Measurements from ENCODE around the gene SEL1L2. TPM values are rescaled to one million over a fixed set of nuclear protein-coding genes. Genes with fewer than 3 reads are reported as not detected.
"Not testable (repeated sequence)": the region's sequence is repeated elsewhere in the genome, so short reads cannot be mapped to it uniquely, and the experiment has no call there.

Gene SEL1L2
- total and polyA plus RNA-seq, 3 experiments from 2014 or later, result not detected

GRCh38 chr20:13996265-13996664 lies 5.9 kb upstream of the SEL1L2 start:
- no peak for DNase-seq

GRCh38 chr20:13995841-13996240 lies 5.4 kb upstream of the SEL1L2 start:
- POLR2A ChIA-PET, result no interaction called here
- CTCF ChIA-PET, result no interaction called here
- Mint-ChIP-seq H3K4me1 (peaks cover 3 to 7% (median 4%) of the 10 kb centered on the region in 3 donors), H3K9me3 (peaks cover 8 to 28% (median 13%) of the 10 kb centered on the region in 5 donors), H3K36me3 (peaks cover 0 to 3% (median 2%) of the 10 kb centered on the region in 3 donors), H3K4me3 (no peak overlapping the region), H3K27me3 (peaks cover 5 to 9% of the 10 kb centered on the region in 2 donors), H3K27ac (no peak overlapping the region)
- H3K36me3 ChIP-seq (ENCODE audit: insufficient read depth, low read length), result no peaks in the 10 kb centered on the region
- no peaks in the 10 kb centered on the region for H3K4me1 ChIP-seq (ENCODE audit: insufficient read depth, low read length)
- no peaks in the 10 kb centered on the region for H3K9me3 ChIP-seq (ENCODE audit: low read length)
- no peak for DNase-seq
- no peak overlapping the region for H3K4me3 ChIP-seq (ENCODE audit: low read length)
- no peak overlapping the region for H3K27ac ChIP-seq (ENCODE audit: low read depth, low read length)
- no peaks in the 10 kb centered on the region for H3K27me3 ChIP-seq (ENCODE audit: insufficient read depth, low read length, poor library complexity, severe bottlenecking)

More at GRCh38 chr20:13996265-13996664, 5.9 kb upstream of the SEL1L2 start:
- H3K36me3 ChIP-seq (ENCODE audit: insufficient read depth, low read length), result no peaks in the 10 kb centered on the region
- Mint-ChIP-seq H3K27me3 (peaks cover 5 to 9% of the 10 kb centered on the region in 2 donors), H3K9me3 (peaks cover 8 to 28% (median 13%) of the 10 kb centered on the region in 5 donors), H3K4me3 (peak overlapping the region in 3 of 7 donors; percentile 23 to 74 (median 53)), H3K27ac (peak overlapping the region in 1 of 8 donors; percentile 81), H3K36me3 (peaks cover 0 to 3% (median 2%) of the 10 kb centered on the region in 3 donors), H3K4me1 (peaks cover 3 to 7% (median 4%) of the 10 kb centered on the region in 3 donors)
- H3K9me3 ChIP-seq (ENCODE audit: low read length), result no peaks in the 10 kb centered on the region
- no peaks in the 10 kb centered on the region for H3K27me3 ChIP-seq (ENCODE audit: insufficient read depth, low read length, poor library complexity, severe bottlenecking)
- no peaks in the 10 kb centered on the region for H3K4me1 ChIP-seq (ENCODE audit: insufficient read depth, low read length)
- ChIA-PET POLR2A (no interaction called here), CTCF (no interaction called here)
- no peak overlapping the region for H3K27ac ChIP-seq (ENCODE audit: low read depth, low read length)
- H3K4me3 ChIP-seq (ENCODE audit: low read length), result no peak overlapping the region

DNA sequence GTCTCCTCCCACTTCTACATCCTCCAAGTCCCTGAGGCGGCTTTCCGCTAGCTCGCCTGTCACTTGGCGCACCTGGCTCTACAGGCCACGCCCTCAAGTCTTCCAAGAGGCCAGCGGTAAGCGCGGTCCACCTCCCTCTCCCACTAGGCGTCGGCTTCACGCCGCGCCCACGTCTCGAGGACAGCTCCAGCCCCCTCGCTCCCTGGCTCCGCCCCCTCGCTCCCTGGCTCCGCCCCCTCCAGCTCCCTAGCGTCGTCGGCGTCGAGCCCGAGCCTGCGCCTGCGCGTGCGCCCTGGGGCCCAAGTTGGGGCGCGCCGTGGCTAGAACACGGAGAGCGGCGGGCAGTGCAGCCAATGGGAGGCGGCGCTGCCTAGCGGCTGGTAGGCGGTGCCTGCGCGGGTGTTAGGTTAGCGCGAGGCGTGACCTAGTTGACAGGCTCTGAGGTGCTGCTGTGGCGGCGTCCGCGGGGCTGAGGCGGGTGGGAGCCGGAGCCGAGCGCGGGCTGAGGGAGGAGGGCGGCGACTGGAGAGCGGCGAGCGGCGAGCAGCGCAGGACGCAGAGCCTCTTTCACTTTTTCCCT lies 4.8 kb upstream of the SEL1L2 start, which contains the start of gene MACROD2:
MACROD2 (plus strand) TSS at position 431 of the 580 bp plus-strand sequence.
- peaks cover 0 to 3% (median 2%) of the 10 kb centered on the region in 3 donors for H3K36me3 Mint-ChIP-seq

DNA sequence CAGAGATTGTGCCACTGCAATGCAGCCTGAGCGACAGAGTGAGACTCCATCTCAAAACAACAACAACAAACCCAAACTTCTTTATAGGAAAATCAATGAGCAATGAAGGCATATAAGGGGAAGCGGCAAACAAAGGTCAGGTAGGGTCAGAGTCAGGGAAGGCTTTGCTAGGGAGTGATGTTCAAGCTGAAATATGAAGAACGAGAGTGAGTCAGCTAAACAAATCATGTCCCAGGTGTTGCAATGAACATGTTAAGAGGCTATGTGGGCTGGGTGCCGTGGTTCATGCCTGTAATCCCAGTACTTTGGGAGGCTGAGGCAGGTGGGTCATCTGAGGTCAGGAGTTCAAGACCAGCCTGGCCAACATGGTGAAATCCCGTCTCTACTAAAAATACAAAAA lies 1.5 kb upstream of the SEL1L2 start:
- DNase-seq; H3K4me1 Mint-ChIP-seq; H3K4me3 Mint-ChIP-seq; H3K4me3 ChIP-seq (ENCODE audit: low read length); H3K4me1 ChIP-seq (ENCODE audit: insufficient read depth, low read length); H3K27ac Mint-ChIP-seq; POLR2A ChIA-PET; H3K9me3 ChIP-seq (ENCODE audit: low read length); H3K27me3 ChIP-seq (ENCODE audit: insufficient read depth, low read length, poor library complexity, severe bottlenecking); H3K27me3 Mint-ChIP-seq; CTCF ChIA-PET; H3K36me3 ChIP-seq (ENCODE audit: insufficient read depth, low read length); H3K27ac ChIP-seq (ENCODE audit: low read depth, low read length); H3K36me3 Mint-ChIP-seq: not testable (repeated sequence)
- H3K9me3 Mint-ChIP-seq, result peaks cover 8 to 38% (median 15%) of the 10 kb centered on the region in 5 donors

More for the DNA sequence above, 4.8 kb upstream of the SEL1L2 start, which contains the start of gene MACROD2:
- DNase-seq, result peak in 1 of 5 donors; percentile 16
- no peaks in the 10 kb centered on the region for H3K4me1 ChIP-seq (ENCODE audit: insufficient read depth, low read length)
- H3K27me3 ChIP-seq (ENCODE audit: insufficient read depth, low read length, poor library complexity, severe bottlenecking), result no peaks in the 10 kb centered on the region
- no peaks in the 10 kb centered on the region for H3K36me3 ChIP-seq (ENCODE audit: insufficient read depth, low read length)
- no peaks in the 10 kb centered on the region for H3K9me3 ChIP-seq (ENCODE audit: low read length)
- peaks cover 5 to 9% of the 10 kb centered on the region in 2 donors for H3K27me3 Mint-ChIP-seq
- H3K27ac Mint-ChIP-seq, result peak within 1 kb of the TSS in 2 of 8 donors; percentile 58 to 81
- H3K9me3 Mint-ChIP-seq, result peaks cover 8 to 31% (median 13%) of the 10 kb centered on the region in 5 donors
- no peak within 1 kb of the TSS for H3K4me3 ChIP-seq (ENCODE audit: low read length)
- POLR2A ChIA-PET, result no interaction called here
- H3K4me3 Mint-ChIP-seq, result peak within 1 kb of the TSS in 3 of 7 donors; percentile 23 to 74 (median 53)
- peaks cover 3 to 7% (median 4%) of the 10 kb centered on the region in 3 donors for H3K4me1 Mint-ChIP-seq
- no peak within 1 kb of the TSS for H3K27ac ChIP-seq (ENCODE audit: low read depth, low read length)
- CTCF ChIA-PET, result no interaction called here

GRCh38 chr20:13991311-13991710 lies 897 bp upstream of the SEL1L2 start:
- H3K9me3 ChIP-seq (ENCODE audit: low read length), result no peaks in the 10 kb centered on the region
- Mint-ChIP-seq H3K4me3 (no peak overlapping the region), H3K27me3 (peaks cover 2 to 3% of the 10 kb centered on the region in 2 donors), H3K4me1 (peaks cover 0 to 3% (median 2%) of the 10 kb centered on the region in 3 donors), H3K9me3 (peaks cover 4 to 32% (median 13%) of the 10 kb centered on the region in 5 donors), H3K36me3 (no peaks in the 10 kb centered on the region), H3K27ac (no peak overlapping the region)
- no peaks in the 10 kb centered on the region for H3K36me3 ChIP-seq (ENCODE audit: insufficient read depth, low read length)
- no peaks in the 10 kb centered on the region for H3K4me1 ChIP-seq (ENCODE audit: insufficient read depth, low read length)
- no peak overlapping the region for H3K4me3 ChIP-seq (ENCODE audit: low read length)
- DNase-seq, result no peak
- ChIA-PET POLR2A (no interaction called here), CTCF (no interaction called here)
- no peak overlapping the region for H3K27ac ChIP-seq (ENCODE audit: low read depth, low read length)
- no peaks in the 10 kb centered on the region for H3K27me3 ChIP-seq (ENCODE audit: insufficient read depth, low read length, poor library complexity, severe bottlenecking)

- DNase-seq, result no peak
- Histone ChIP-seq H3K27me3 (ENCODE audit: insufficient read depth, low read length, poor library complexity, severe bottlenecking) (no peaks in the 10 kb centered on the region), H3K36me3 (ENCODE audit: insufficient read depth, low read length) (no peaks in the 10 kb centered on the region), H3K27ac (ENCODE audit: low read depth, low read length) (no peak overlapping the region), H3K4me3 (ENCODE audit: low read length) (no peak overlapping the region), H3K9me3 (ENCODE audit: low read length) (no peaks in the 10 kb centered on the region), H3K4me1 (ENCODE audit: insufficient read depth, low read length) (no peaks in the 10 kb centered on the region)
- Mint-ChIP-seq H3K27ac (no peak overlapping the region), H3K27me3 (no peaks in the 10 kb centered on the region), H3K36me3 (no peaks in the 10 kb centered on the region), H3K9me3 (peaks cover 4 to 17% (median 5%) of the 10 kb centered on the region in 5 donors), H3K4me3 (no peak overlapping the region), H3K4me1 (no peaks in the 10 kb centered on the region)
- POLR2A ChIA-PET, result no interaction called here
- CTCF ChIA-PET, result no interaction called here
These were observed 6.2 kb downstream of the SEL1L2 start for GRCh38 chr20:13984211-13984610.

DNA sequence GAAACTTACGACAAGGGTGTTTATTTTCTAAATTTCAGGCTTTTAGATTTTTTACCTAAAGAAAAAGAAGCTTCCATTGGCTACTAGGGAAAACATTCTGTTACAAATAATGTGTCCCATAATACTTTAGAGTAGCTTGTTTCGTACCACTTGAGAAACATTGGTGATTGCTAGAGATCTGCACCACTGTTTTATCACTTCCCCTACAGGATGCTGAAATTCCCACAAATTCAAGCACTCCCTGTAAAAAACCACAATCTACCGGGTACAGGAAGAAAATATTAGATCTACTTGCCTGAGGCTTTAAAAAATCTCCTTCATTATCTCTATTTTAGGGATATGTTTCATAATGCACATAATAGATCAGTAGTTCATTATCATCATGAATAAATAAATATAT lies 29.9 kb downstream of the SEL1L2 start:
- ChIA-PET POLR2A (no interaction called here), CTCF (no interaction called here)

GRCh38 chr20:13960119-13960518 lies 30.3 kb downstream of the SEL1L2 start:
- DNase-seq, result no peak
- Histone ChIP-seq H3K4me1 (ENCODE audit: insufficient read depth, low read length) (no peaks in the 10 kb centered on the region), H3K27ac (ENCODE audit: low read depth, low read length) (no peak overlapping the region), H3K27me3 (ENCODE audit: insufficient read depth, low read length, poor library complexity, severe bottlenecking) (no peaks in the 10 kb centered on the region), H3K4me3 (ENCODE audit: low read length) (no peak overlapping the region), H3K36me3 (ENCODE audit: insufficient read depth, low read length) (no peaks in the 10 kb centered on the region), H3K9me3 (ENCODE audit: low read length) (no peaks in the 10 kb centered on the region)
- Mint-ChIP-seq H3K9me3 (peaks cover 0 to 8% (median 5%) of the 10 kb centered on the region in 5 donors), H3K27me3 (no peaks in the 10 kb centered on the region), H3K27ac (no peak overlapping the region), H3K4me3 (no peak overlapping the region), H3K4me1 (no peaks in the 10 kb centered on the region), H3K36me3 (no peaks in the 10 kb centered on the region)
- ChIA-PET CTCF (no interaction called here), POLR2A (no interaction called here)

More for the DNA sequence above, 29.9 kb downstream of the SEL1L2 start:
- H3K4me3 ChIP-seq (ENCODE audit: low read length), result no peak overlapping the region
- no peaks in the 10 kb centered on the region for H3K4me1 Mint-ChIP-seq
- no peaks in the 10 kb centered on the region for H3K4me1 ChIP-seq (ENCODE audit: insufficient read depth, low read length)
- no peaks in the 10 kb centered on the region for H3K9me3 ChIP-seq (ENCODE audit: low read length)
- H3K27ac Mint-ChIP-seq, result no peak overlapping the region
- no peaks in the 10 kb centered on the region for H3K36me3 ChIP-seq (ENCODE audit: insufficient read depth, low read length)
- no peaks in the 10 kb centered on the region for H3K36me3 Mint-ChIP-seq
- no peak overlapping the region for H3K4me3 Mint-ChIP-seq
- no peak overlapping the region for H3K27ac ChIP-seq (ENCODE audit: low read depth, low read length)
- H3K9me3 Mint-ChIP-seq, result peaks cover 0 to 10% (median 6%) of the 10 kb centered on the region in 5 donors
- H3K27me3 Mint-ChIP-seq, result no peaks in the 10 kb centered on the region
- DNase-seq, result no peak
- no peaks in the 10 kb centered on the region for H3K27me3 ChIP-seq (ENCODE audit: insufficient read depth, low read length, poor library complexity, severe bottlenecking)

Measured in CD8-positive, alpha-beta memory T cell (primary cell).